ENCODE results near the gene FHIT.

DNA sequence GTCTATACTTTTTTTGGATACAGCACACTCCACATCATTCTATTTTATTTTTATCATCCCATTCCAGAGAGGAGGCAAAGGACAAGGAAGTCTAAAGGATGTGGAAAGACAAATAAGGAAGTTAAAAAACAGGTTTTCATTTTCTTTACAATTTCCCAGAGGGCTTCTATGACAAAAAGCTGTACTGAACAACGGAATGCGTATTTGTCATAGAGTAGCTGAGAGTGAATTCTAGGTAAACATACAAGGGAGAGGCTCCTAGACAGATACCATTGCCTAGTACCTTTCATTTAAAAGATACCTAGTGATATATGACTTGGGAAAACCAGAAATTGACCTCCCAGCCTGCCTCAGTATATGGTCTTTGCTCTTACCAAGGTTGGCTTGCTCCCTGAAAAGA is 341.7 kb downstream of the FHIT start:
- no peak for TF ChIP-seq CTCF (IDR thresholded peaks at IDR 0.05)
- TF ChIP-seq POLR2A (IDR thresholded peaks at IDR 0.05): no peak
